ENCODE measurements around the gene ADCK1. TPM values are rescaled to one million over a fixed set of nuclear protein-coding genes. Genes with fewer than 3 reads are reported as not detected.
A peak's percentile ranks its signal among the peaks of the same experiment; 100 is the strongest.

ADCK1 gene
- total RNA-seq, 4 donors from 2014 or later, result 4.4 to 9.4 (median 7.5) TPM

DNA sequence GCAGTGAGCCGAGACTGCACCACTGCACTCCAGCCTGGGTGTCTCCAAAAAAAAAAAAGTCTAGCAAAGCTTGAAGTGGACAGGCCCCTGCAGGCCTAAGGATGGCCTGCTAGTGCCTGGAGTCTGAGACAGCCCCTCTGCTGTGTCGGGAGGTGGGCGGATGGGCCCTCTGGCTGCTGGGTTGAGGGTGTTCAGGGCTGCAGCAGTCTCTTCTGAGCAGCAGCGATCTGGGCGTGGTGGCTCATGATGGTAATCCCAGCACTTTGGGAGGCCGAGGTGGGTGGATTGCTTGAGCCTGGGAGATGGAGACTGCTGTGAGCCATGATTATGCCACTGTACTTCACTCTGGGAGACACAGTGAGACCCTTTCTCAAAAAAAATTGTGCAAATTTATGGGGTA, 57.0 kb downstream of the ADCK1 start:
- DNase-seq (ENCODE audit: low spot score in 2 of 2), result no peak
- H3K27me3 ChIP-seq, result no peaks in the 10 kb centered on the region
- H3K4me1 ChIP-seq, result no peaks in the 10 kb centered on the region
- H3K9me3 ChIP-seq, result peaks cover 0 to 3% (median 0%) of the 10 kb centered on the region in 4 donors
- 69 to 90% methylated on average over 6 of the region's 6 CpGs for WGBS, 2 donors
- peaks cover 0 to 20% (median 0%) of the 10 kb centered on the region in 3 donors for H3K36me3 ChIP-seq
- no peak overlapping the region for H3K27ac ChIP-seq
- TF ChIP-seq EP300 (IDR thresholded peaks at IDR 0.05), result no peak
- no peak for TF ChIP-seq POLR2A (IDR thresholded peaks at IDR 0.05)
- TF ChIP-seq, protein P1, sequence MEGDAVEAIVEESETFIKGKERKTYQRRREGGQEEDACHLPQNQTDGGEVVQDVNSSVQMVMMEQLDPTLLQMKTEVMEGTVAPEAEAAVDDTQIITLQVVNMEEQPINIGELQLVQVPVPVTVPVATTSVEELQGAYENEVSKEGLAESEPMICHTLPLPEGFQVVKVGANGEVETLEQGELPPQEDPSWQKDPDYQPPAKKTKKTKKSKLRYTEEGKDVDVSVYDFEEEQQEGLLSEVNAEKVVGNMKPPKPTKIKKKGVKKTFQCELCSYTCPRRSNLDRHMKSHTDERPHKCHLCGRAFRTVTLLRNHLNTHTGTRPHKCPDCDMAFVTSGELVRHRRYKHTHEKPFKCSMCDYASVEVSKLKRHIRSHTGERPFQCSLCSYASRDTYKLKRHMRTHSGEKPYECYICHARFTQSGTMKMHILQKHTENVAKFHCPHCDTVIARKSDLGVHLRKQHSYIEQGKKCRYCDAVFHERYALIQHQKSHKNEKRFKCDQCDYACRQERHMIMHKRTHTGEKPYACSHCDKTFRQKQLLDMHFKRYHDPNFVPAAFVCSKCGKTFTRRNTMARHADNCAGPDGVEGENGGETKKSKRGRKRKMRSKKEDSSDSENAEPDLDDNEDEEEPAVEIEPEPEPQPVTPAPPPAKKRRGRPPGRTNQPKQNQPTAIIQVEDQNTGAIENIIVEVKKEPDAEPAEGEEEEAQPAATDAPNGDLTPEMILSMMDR (IDR thresholded peaks at IDR 0.05), result no peak
- H3K4me3 ChIP-seq, result no peak overlapping the region

DNA sequence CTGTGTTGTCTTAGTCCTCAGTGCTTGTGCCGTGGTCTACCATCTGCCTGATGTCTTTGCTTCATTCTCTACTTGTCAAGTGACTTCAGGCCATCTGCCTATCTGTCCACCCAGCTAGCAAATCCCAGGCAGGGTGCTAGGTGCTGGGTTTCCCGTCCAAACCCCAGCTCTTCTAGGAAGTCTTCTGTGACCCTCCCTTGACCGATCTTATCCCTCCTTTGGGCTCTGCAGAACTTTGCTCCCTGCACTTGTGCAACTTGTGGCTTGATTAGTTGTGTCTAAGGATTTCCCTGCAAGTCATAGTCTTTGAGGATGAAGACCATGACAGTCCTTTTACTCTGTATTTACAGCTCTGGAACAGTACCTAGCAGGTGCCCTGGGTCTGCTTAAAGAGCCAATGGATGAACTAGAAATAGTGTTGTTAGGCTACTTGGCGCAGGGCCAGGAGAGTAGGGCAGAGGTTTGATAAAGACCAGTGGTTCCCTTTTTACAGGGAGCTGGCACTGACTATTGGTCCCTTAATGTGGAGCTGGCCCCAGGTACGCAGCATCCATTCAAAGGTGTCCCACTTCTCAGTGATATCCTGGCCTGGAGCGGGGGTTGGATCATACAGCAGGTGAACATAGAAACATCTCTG, 60.1 kb downstream of the ADCK1 start:
- peak; percentile 23 to 33 for DNase-seq (ENCODE audit: low spot score in 2 of 2)
- Histone ChIP-seq H3K36me3 (peaks cover 0 to 31% (median 0%) of the 10 kb centered on the region in 3 donors), H3K9me3 (no peaks in the 10 kb centered on the region), H3K4me3 (no peak overlapping the region), H3K27ac (no peak overlapping the region), H3K27me3 (no peaks in the 10 kb centered on the region), H3K4me1 (no peaks in the 10 kb centered on the region)
- WGBS, 2 donors, result 89 to 95% methylated on average over 6 of the region's 6 CpGs
- TF ChIP-seq POLR2A (IDR thresholded peaks at IDR 0.05) (no peak), EP300 (IDR thresholded peaks at IDR 0.05) (no peak)
- TF ChIP-seq, protein P1 (IDR thresholded peaks at IDR 0.05), result no peak

DNA sequence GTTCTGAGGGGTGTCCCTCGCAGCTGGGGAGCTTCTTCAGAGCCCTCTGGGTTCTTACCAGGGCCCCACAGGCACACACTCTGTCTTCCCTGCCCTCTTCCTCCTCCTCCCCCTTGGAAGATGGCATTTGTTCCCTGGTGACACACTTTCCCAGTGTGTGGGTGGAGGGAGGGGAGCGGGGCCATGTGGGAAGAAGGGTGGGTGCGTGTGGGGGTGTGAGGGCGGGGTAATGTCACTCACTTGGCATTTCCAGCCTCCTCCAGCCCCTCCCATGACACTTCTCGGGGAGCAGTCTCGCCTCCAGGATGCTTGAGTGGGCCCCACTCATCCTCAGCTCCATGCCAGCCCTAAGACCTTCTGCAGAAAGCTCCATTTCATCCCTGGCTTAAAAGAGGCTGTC, 61.3 kb downstream of the ADCK1 start:
- no peaks in the 10 kb centered on the region for H3K27me3 ChIP-seq

DNA sequence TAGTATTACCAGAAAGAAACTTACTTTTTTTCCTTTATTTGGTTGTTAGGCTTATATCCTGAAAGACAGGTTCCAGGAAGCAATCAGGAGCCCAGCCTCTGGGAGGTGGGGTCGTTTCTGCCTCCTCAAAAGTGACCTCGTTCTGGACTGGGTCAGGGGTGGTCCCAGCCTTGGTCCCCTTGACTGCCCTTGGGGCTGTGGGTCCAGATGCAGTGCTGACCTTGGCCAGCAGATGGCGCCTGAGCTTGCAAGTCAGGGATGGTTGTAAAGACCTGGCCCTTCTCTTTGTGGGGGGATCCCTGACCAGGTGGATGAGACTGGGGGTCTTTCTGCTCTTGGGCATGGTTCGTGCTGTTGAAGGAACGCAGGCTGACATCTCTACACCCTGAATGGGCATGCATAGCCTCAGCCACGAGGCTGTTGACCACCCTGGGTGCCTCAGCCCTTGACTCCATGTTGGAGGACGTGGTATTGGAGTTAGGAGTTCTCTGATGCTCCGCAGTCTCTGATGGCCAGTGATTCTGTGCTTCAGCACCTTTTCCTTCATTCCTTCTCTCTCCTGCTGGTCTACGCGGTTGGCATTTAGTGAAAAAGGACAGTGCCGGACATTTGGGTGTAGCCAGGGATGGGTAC, 62.4 kb downstream of the ADCK1 start:
- peak; percentile 71 to 81 for DNase-seq (ENCODE audit: low spot score in 2 of 2)

More for the DNA sequence above, 61.3 kb downstream of the ADCK1 start:
- TF ChIP-seq, protein P1 (IDR thresholded peaks at IDR 0.05), result no peak
- no peak for TF ChIP-seq EP300 (IDR thresholded peaks at IDR 0.05)
- TF ChIP-seq POLR2A (IDR thresholded peaks at IDR 0.05), result no peak
- Histone ChIP-seq H3K36me3 (peaks cover 0 to 40% (median 0%) of the 10 kb centered on the region in 3 donors), H3K9me3 (peaks cover 0 to 8% (median 0%) of the 10 kb centered on the region in 4 donors), H3K4me3 (no peak overlapping the region), H3K4me1 (no peaks in the 10 kb centered on the region), H3K27ac (no peak overlapping the region)
- DNase-seq (ENCODE audit: low spot score in 2 of 2), result no peak
- 54 to 75% methylated on average over 6 of the region's 6 CpGs for WGBS, 2 donors

More for the DNA sequence above, 62.4 kb downstream of the ADCK1 start:
- Histone ChIP-seq H3K36me3 (peaks cover 0 to 49% (median 0%) of the 10 kb centered on the region in 3 donors), H3K9me3 (peaks cover 0 to 8% (median 0%) of the 10 kb centered on the region in 4 donors), H3K4me1 (no peaks in the 10 kb centered on the region), H3K4me3 (no peak overlapping the region), H3K27ac (no peak overlapping the region), H3K27me3 (no peaks in the 10 kb centered on the region)
- TF ChIP-seq POLR2A (IDR thresholded peaks at IDR 0.05), result no peak
- TF ChIP-seq, protein P1 (IDR thresholded peaks at IDR 0.05), result peak; percentile 85 to 96 (median 91)
- 61 to 67% methylated on average over 9 to 11 of the region's 11 CpGs for WGBS, 2 donors
